Adipocyte (in vitro differentiated cells): Measurements from ENCODE around the gene OPN3.

Experiments
- DNase-seq: peaks from one replicate; pipeline ENCODE4 v3.0.0-alpha.2; 2015; ENCODE audit warnings: low read depth
- H3K27me3 ChIP-seq: replicated peaks from 2 replicates; pipeline ENCODE4 v1.7.0; 2013; ENCODE audit warnings: mild to moderate bottlenecking, low read length, moderate library complexity; ENCODE audit not compliant: control insufficient read depth, insufficient read depth
- H3K36me3 ChIP-seq: 2 replicates; pipeline ENCODE4 v1.7.0; 2013; ENCODE audit warnings: low read length, mild to moderate bottlenecking, moderate library complexity; ENCODE audit not compliant: control insufficient read depth, insufficient read depth, severe bottlenecking
- H3K4me1 ChIP-seq: 2 replicates; pipeline ENCODE4 v1.7.0; 2013; ENCODE audit warnings: mild to moderate bottlenecking, low read length, moderate library complexity; ENCODE audit not compliant: control insufficient read depth, insufficient read depth
- H3K4me3 ChIP-seq: 2 replicates; pipeline ENCODE4 v1.7.0; 2013; ENCODE audit warnings: mild to moderate bottlenecking, low read length, moderate library complexity
- H3K9ac ChIP-seq: 2 replicates; pipeline ENCODE4 v1.7.0; 2013; ENCODE audit warnings: mild to moderate bottlenecking, low read length, moderate library complexity
- H3K9me3 ChIP-seq: 2 replicates; pipeline ENCODE4 v1.7.0; 2013; ENCODE audit warnings: mild to moderate bottlenecking, low read length, moderate library complexity; ENCODE audit not compliant: control insufficient read depth

OPN3 gene

DNA sequence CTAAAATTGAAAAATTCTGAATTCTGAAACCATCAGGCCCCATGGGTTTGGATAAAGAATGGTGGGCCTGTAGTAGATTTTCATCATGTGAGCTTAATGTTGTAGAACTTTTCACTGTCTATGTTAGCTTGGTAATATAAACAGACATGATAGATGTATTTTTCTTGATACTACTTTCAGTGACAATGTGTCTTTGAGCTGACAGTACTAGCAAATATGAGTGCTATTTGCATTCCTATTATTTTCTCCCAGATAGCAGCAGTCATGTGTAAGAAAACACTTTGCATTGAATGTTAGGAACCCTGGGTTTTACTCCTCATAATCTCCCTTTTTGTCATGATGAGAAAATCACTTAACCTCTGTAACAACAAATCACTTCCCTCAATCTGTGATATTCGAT lies 89.9 kb downstream of the OPN3 start:
- Histone ChIP-seq H3K9ac (no peak overlapping the region), H3K27me3 (no peaks in the 10 kb centered on the region), H3K4me1 (no peaks in the 10 kb centered on the region), H3K4me3 (no peak overlapping the region), H3K36me3 (no peaks in the 10 kb centered on the region), H3K9me3 (peaks cover 2% of the 10 kb centered on the region)
- no peak for DNase-seq

DNA sequence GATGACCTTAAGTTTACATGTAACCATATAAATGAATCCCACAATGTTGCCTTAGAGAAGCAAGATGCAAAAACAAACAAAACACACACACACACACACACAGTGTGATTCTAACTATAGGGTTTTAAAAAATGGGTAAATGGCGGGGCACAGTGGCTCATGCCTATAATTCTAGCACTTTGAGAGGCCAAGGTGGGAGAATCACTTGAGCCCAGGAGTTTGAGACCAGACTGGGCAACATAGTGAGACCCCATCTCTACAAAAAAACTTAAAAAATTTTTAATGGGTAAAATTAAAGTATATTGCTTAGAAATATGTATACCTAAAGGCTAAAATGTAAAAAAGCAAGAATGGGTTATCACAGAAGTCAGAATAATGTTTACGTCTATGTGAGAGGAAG lies 92.2 kb downstream of the OPN3 start:
- Histone ChIP-seq H3K36me3 (no peaks in the 10 kb centered on the region), H3K4me1 (no peaks in the 10 kb centered on the region), H3K9me3 (peaks cover 4% of the 10 kb centered on the region), H3K27me3 (no peaks in the 10 kb centered on the region), H3K9ac (no peak overlapping the region), H3K4me3 (no peak overlapping the region)
- no peak for DNase-seq
